HepG2 (cell line): ENCODE measurements around the gene KCTD19. TPM values are rescaled to one million over a fixed set of nuclear protein-coding genes. Genes with fewer than 3 reads are reported as not detected.

ENCODE experiments used
- DMAP1 ChIP-seq: IDR thresholded peaks from 2 replicates; pipeline ENCODE4 v1.6.1; 2016
- FOXJ3 ChIP-seq: sonication (generic); formaldehyde crosslinking; IDR thresholded peaks from 2 replicates; pipeline ENCODE4 v1.4.0; 2020; ENCODE audit warnings: missing genetic modification reagents, mild to moderate bottlenecking, borderline replicate concordance
- HNRNPUL1 ChIP-seq: fragments of 200-400 bp; formaldehyde crosslinking; IDR thresholded peaks from 2 replicates; pipeline ENCODE4 v1.6.1; 2017; ENCODE audit warnings: low read depth, mild to moderate bottlenecking, low read length, moderate library complexity
- HOXA3 ChIP-seq: sonication (generic); formaldehyde crosslinking; IDR thresholded peaks from 2 replicates; pipeline ENCODE4 v1.5.0; 2020; ENCODE audit warnings: missing genetic modification reagents
- MZF1 ChIP-seq: sonication (generic); formaldehyde crosslinking; IDR thresholded peaks from 2 replicates; pipeline ENCODE4 v1.8.1; 2023; ENCODE audit warnings: mild to moderate bottlenecking, missing genetic modification reagents, borderline replicate concordance
- PAXIP1 ChIP-seq: sonication (generic); formaldehyde crosslinking; conservative IDR thresholded peaks from 2 replicates; pipeline ENCODE4 v1.4.0; 2020; ENCODE audit warnings: mild to moderate bottlenecking, missing genetic modification reagents, moderate library complexity
- PHF20 ChIP-seq: sonication (generic); formaldehyde crosslinking; IDR thresholded peaks from 2 replicates; pipeline ENCODE4 v1.5.0; 2020; ENCODE audit warnings: mild to moderate bottlenecking, missing genetic modification reagents
- PHF5A ChIP-seq: IDR thresholded peaks from one replicate; pipeline ENCODE4 v1.6.1; 2018; ENCODE audit warnings: low read depth, missing genetic modification reagents; ENCODE audit not compliant: unreplicated experiment
- RORA ChIP-seq: sonication (generic); formaldehyde crosslinking; IDR thresholded peaks from 2 replicates; pipeline ENCODE4 v1.5.0; 2020; ENCODE audit warnings: mild to moderate bottlenecking, missing genetic modification reagents, moderate library complexity
- SIX4 ChIP-seq: sonication (generic); formaldehyde crosslinking; IDR thresholded peaks from 2 replicates; pipeline ENCODE4 v1.4.0; 2020; ENCODE audit warnings: missing genetic modification reagents
- TERF1 ChIP-seq: sonication (generic); formaldehyde crosslinking; IDR thresholded peaks from 2 replicates; pipeline ENCODE4 v1.8.0; 2022; ENCODE audit warnings: mild to moderate bottlenecking, missing genetic modification reagents, moderate library complexity
- YEATS2 ChIP-seq: sonication (generic); formaldehyde crosslinking; IDR thresholded peaks from 2 replicates; pipeline ENCODE4 v1.4.0; 2020; ENCODE audit warnings: missing genetic modification reagents, borderline replicate concordance
- ZBTB3 ChIP-seq: sonication (generic); formaldehyde crosslinking; IDR thresholded peaks from 2 replicates; pipeline ENCODE4 v1.4.0; 2020; ENCODE audit warnings: low read depth, mild to moderate bottlenecking, moderate library complexity, missing genetic modification reagents, borderline replicate concordance
- ZFP62 ChIP-seq: sonication (generic); formaldehyde crosslinking; IDR thresholded peaks from 2 replicates; pipeline ENCODE4 v1.4.0; 2020; ENCODE audit warnings: missing genetic modification reagents
- ZNF205 ChIP-seq: IDR thresholded peaks from 2 replicates; pipeline ENCODE4 v1.6.1; 2018; ENCODE audit warnings: missing biosample characterization, missing genetic modification reagents
- ZNF275 ChIP-seq: sonication (generic); formaldehyde crosslinking; IDR thresholded peaks from 2 replicates; pipeline ENCODE4 v1.8.0; 2022; ENCODE audit warnings: missing genetic modification reagents, mild to moderate bottlenecking, inconsistent platforms, borderline replicate concordance
- ZNF512B ChIP-seq: sonication (generic); formaldehyde crosslinking; IDR thresholded peaks from 2 replicates; pipeline ENCODE4 v1.5.1; 2020; ENCODE audit warnings: missing genetic modification reagents, mild to moderate bottlenecking, borderline replicate concordance
- ZNF704 ChIP-seq: sonication (generic); formaldehyde crosslinking; IDR thresholded peaks from 2 replicates; pipeline ENCODE4 v1.8.1; 2023; ENCODE audit warnings: mild to moderate bottlenecking, inconsistent platforms, moderate library complexity, missing genetic modification reagents, borderline replicate concordance
- polyA plus RNA-seq, 8 experiments: library from polyadenylated mRNA; depleted of rRNA in 3 of 8; stranded (reverse) in 7 of 8; unstranded in 1 of 8; fragments of >200 nt; fragmentation: Illumina TruSeq in 4 of 8; extraction: Trizol in 4 of 8; gene quantifications; 2 replicates each; pipeline versions ENCODE4 v1.2.1 to v1.2.3, GENCODE V29; 2011 to 2016; ENCODE audit warnings: low read depth in 4 of 8, missing spikeins in 1 of 8, mixed read lengths in 1 of 8; ENCODE audit not compliant: insufficient read depth in 1 of 8
- total RNA-seq, 5 experiments: library from RNA; depleted of rRNA; stranded (reverse); fragments of >200 nt; fragmentation: Illumina TruSeq; extraction: Trizol; gene quantifications; 2 replicates each; pipeline ENCODE4 v1.2.3, GENCODE V29; 2016; ENCODE audit warnings: low read depth in 1 of 5

KCTD19 gene
- total and polyA plus RNA-seq, 2 of the 13 experiments (the other 11 are each of a cell fraction or from before 2014, with no cell fraction given), result not detected

- TF ChIP-seq ZNF704 (CRISPR knock-in tag) (no peak), ZNF512B (no peak), ZNF205 (CRISPR knock-in tag) (0 out of 2 replicates have a peak, but pooled peaks have one; percentile 30), YEATS2 (no peak), MZF1 (CRISPR knock-in tag) (no peak), HNRNPUL1 (no peak), TERF1 (CRISPR knock-in tag) (no peak), PHF20 (CRISPR knock-in tag) (no peak), ZBTB3 (CRISPR knock-in tag) (no peak; the same call in 1 of the 2 replicates), RORA (CRISPR knock-in tag) (no peak), FOXJ3 (CRISPR knock-in tag) (no peak), DMAP1 (CRISPR knock-in tag) (no peak; the same call in 1 of the 2 replicates), SIX4 (no peak), ZNF275 (CRISPR knock-in tag) (peak; percentile 42; the same call in 1 of the 2 replicates), ZFP62 (no peak), PAXIP1 (CRISPR knock-in tag) (no peak), HOXA3 (peak; percentile 66; the same call in 1 of the 2 replicates), PHF5A (no peak)
Observed at GRCh38 chr16:67326472-67327309, at the start of gene KCTD19, which contains the start of gene LRRC36 (continued).
